ENCODE results near the gene PTPRN. TPM values are rescaled to one million over a fixed set of nuclear protein-coding genes. Genes with fewer than 3 reads are reported as not detected.

Gene PTPRN
- total and polyA plus RNA-seq, 2 of the 8 experiments (the other 6 are each of a cell fraction or from before 2014, with no cell fraction given) = 5.4 to 8.2 TPM

DNA sequence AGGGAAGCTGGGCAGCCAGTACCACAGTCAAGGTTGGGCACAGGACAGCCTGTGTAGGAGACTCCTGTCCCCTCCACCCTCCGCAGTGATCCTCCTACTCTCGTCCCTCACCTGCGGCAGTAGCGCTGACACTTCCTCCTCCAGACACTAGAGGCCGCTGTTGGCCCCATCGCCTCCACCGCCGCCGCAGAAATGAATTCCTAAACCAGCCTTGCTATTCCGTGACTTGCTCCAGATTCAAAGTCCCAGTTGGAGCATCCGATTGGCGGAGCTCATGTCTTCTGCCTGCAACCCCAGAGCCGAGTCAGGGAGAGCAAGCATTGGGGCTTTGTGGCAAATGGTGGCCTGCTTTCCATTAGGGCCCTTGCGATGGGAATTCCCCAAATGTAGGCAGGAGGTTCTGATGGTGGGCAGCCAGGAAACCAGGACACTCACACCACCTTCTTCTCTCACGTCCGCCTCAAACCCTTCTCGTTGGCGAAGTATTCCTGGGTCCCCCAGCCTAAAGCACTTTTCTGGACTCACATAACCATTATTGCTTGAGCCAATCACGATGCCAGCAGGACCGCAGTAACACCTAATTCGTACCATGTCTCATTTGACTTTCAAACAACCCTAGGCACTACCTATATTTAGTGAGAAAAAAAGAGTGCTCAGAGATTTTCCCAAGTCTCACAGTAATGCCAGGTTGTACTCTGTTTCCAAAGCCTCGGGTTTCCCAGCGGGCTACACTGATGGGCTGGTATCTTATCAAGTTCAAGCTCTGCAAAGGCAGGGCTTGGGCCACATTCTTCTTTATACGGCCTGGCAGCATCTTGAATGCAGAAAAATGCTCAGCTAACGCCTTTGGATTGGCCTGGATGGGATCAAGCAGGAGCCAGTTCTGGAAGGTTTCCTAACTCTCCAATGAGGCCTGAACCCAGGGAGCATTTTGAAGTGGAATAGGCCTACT, 31.2 kb downstream of the PTPRN start (continued):
- 0 out of 2 replicates have a peak, but pooled peaks have one; percentile 49 for TF ChIP-seq CREB1 (IDR thresholded peaks at IDR 0.05)
- peak; percentile 46; the same call in 1 of the 2 replicates for TF ChIP-seq TAF1 (IDR thresholded peaks at IDR 0.05; ENCODE audit: low read depth, low read length)
- TF ChIP-seq FOSL1 (IDR thresholded peaks at IDR 0.05; ENCODE audit: insufficient read depth, low read depth, low read length) = no peak
- 0 out of 2 replicates have a peak, but pooled peaks have one; percentile 31 for TF ChIP-seq TEAD4 (IDR thresholded peaks at IDR 0.05; ENCODE audit: low read depth, low read length)
- TF ChIP-seq GABPA (IDR thresholded peaks at IDR 0.05; ENCODE audit: borderline replicate concordance, insufficient read depth, low read length) = no peak
- TF ChIP-seq RBBP5 (IDR thresholded peaks at IDR 0.05; ENCODE audit: borderline replicate concordance, low read depth, low read length) = peak; percentile 62; the same call in 1 of the 2 replicates
- peak in 1 of 2 experiments; percentile 75; a peak in 1 of 3 replicates for TF ChIP-seq EP300 (IDR thresholded peaks at IDR 0.05; ENCODE audit: borderline replicate concordance in 1 of 2, low read depth in 2 of 2, low read length in 2 of 2)
- TF ChIP-seq EZH2 (IDR thresholded peaks at IDR 0.05; ENCODE audit: low read depth, low read length, severe bottlenecking) = no peak
- peak in 2 of 3 experiments; percentile 90 to 98; a peak in 3 of 4 replicates for TF ChIP-seq CTCF (IDR thresholded peaks at IDR 0.05; ENCODE audit: control extremely low read depth in 1 of 3, insufficient read depth in 1 of 3, low read depth in 1 of 3, low read length in 3 of 3)
- peak; percentile 27 for TF ChIP-seq ASH2L (IDR thresholded peaks at IDR 0.05; ENCODE audit: low read length)
- peak in 1 of 2 experiments; percentile 46; a peak in 1 of 3 replicates for TF ChIP-seq POLR2A (IDR thresholded peaks at IDR 0.05; ENCODE audit: control extremely low read depth in 1 of 2, low read depth in 2 of 2, low read length in 2 of 2)
- TF ChIP-seq TBP (IDR thresholded peaks at IDR 0.05; ENCODE audit: low read depth, low read length) = peak; percentile 59; the same call in 1 of the 2 replicates
- 0 out of 2 replicates have a peak, but pooled peaks have one; percentile 6 for TF ChIP-seq MAFK (IDR thresholded peaks at IDR 0.05; ENCODE audit: low read depth, low read length)
- peak; percentile 67 to 79 for TF ChIP-seq RAD21 (IDR thresholded peaks at IDR 0.05 in 1 of 2, conservative IDR thresholded peaks at IDR 0.05 in 1 of 2; ENCODE audit: low read depth in 2 of 2, low read length in 2 of 2)
